HCT116 (cell line): ENCODE data around the gene GFOD1. TPM values are rescaled to one million over a fixed set of nuclear protein-coding genes. Genes with fewer than 3 reads are reported as not detected.

ENCODE experiments used
- ATAC-seq: fragments of 200-7000 bp; cut with Tn5 transposase; 2 replicates; pipeline ENCODE4 v1.9.1; 2020; ENCODE audit warnings: mild to moderate bottlenecking, moderate library complexity
- BruUV-seq: library from RNA; stranded (reverse); fragments of 400-500 nt; replicated peaks from 2 replicates; lab custom pipeline; 2021; lab: Mats Ljungman, UMichigan
- CTCF ChIA-PET: fragments of 300-600 bp; sonication (Branson Sonifier 250); formaldehyde crosslinking; loops from one replicate; lab custom pipeline; 2021; ENCODE audit warnings: antibody characterized with exemption; lab: Charles Lee
- POLR2A ChIA-PET: fragments of 300-600, 350-600 bp; sonication (Branson Sonifier 250); formaldehyde crosslinking; loops from one replicate; lab custom pipeline; 2021; ENCODE audit warnings: antibody characterized with exemption; lab: Charles Lee
- RAD21 ChIA-PET, 2 experiments: fragments of 300-600 bp; sonication (Branson Sonifier 250); formaldehyde crosslinking; loops; one replicate each; lab custom pipeline; 2023; ENCODE audit warnings: low total read pairs in 2 of 2; ENCODE audit not compliant: uncharacterized antibody in 2 of 2, unreplicated experiment in 2 of 2, low non-redundant PET in 1 of 2; lab: Charles Lee
- DNase-seq: peaks from one replicate; pipeline ENCODE4 v3.0.0-alpha.2; 2010; ENCODE audit warnings: low read depth, low spot score
- H2AFZ ChIP-seq: fragments of 200-600 bp; shearing (Covaris generic), sonication (generic); 2 replicates; pipeline ENCODE4 v1.6.1; 2017; ENCODE audit warnings: low read depth, mixed run types, mixed read lengths, antibody characterized with exemption, low read length; ENCODE audit not compliant: poor library complexity, severe bottlenecking
- H3K27ac ChIP-seq: 2 replicates; pipeline ENCODE4 v1.5.1; 2012; ENCODE audit warnings: low read depth, low read length
- H3K27me3 ChIP-seq: fragments of 200-600 bp; sonication (generic); 2 replicates; pipeline ENCODE4 v1.6.1; 2016; ENCODE audit warnings: mixed run types, low read length, mixed read lengths; ENCODE audit not compliant: insufficient read depth
- H3K36me3 ChIP-seq, 2 experiments: fragments of 200-500 bp in 1 of 2; fragments of 200-600 bp in 1 of 2; sonication (Bioruptor generic) in 1 of 2; sonication (generic) in 1 of 2; 2 replicates each; pipeline versions ENCODE4 v1.5.1 to v1.6.1; 2014 to 2016; ENCODE audit warnings: low read length in 2 of 2, inconsistent platforms in 1 of 2, mixed read lengths in 1 of 2, mixed run types in 1 of 2; ENCODE audit not compliant: insufficient read depth in 2 of 2, control insufficient read depth in 1 of 2
- H3K4me1 ChIP-seq, 2 experiments: fragments of 200-600 bp in 1 of 2; sonication (generic) in 1 of 2; 2 replicates each; pipeline versions ENCODE4 v1.5.1 to v1.6.1; 2012 to 2017; ENCODE audit warnings: low read length in 2 of 2, inconsistent platforms in 1 of 2, mild to moderate bottlenecking in 1 of 2, mixed read lengths in 1 of 2, mixed run types in 1 of 2, moderate library complexity in 1 of 2; ENCODE audit not compliant: insufficient read depth in 2 of 2, control insufficient read depth in 1 of 2
- H3K4me2 ChIP-seq: fragments of 200-600 bp; sonication (generic); 2 replicates; pipeline ENCODE4 v1.6.1; 2017; ENCODE audit warnings: mixed run types, low read length, mixed read lengths
- H3K4me3 ChIP-seq, 2 experiments: fragments of 200-600 bp in 1 of 2; sonication (generic) in 1 of 2; replicated peaks in 1 of 2; 2 replicates each; pipeline ENCODE4 v1.5.1; 2011 to 2016; ENCODE audit warnings: low read length in 2 of 2, control low read depth in 1 of 2, low read depth in 1 of 2, mild to moderate bottlenecking in 1 of 2, mixed read lengths in 1 of 2, mixed run types in 1 of 2
- H3K79me2 ChIP-seq: fragments of 200-600 bp; sonication (generic); 2 replicates; pipeline ENCODE4 v1.6.1; 2017; ENCODE audit warnings: mild to moderate bottlenecking, mixed run types, low read length, moderate library complexity, mixed read lengths; ENCODE audit not compliant: insufficient read depth
- H3K9ac ChIP-seq: fragments of 200-600 bp; sonication (generic); 2 replicates; pipeline ENCODE4 v1.6.1; 2016; ENCODE audit warnings: low read length, mixed read lengths
- H3K9me2 ChIP-seq: fragments of 200-600 bp; sonication (generic), shearing (Covaris generic); 2 replicates; pipeline ENCODE4 v1.6.1; 2017; ENCODE audit warnings: mixed run types, mild to moderate bottlenecking, moderate library complexity; ENCODE audit not compliant: insufficient read depth
- H3K9me3 ChIP-seq, 2 experiments: fragments of 200-500 bp in 1 of 2; fragments of 200-600 bp in 1 of 2; sonication (Bioruptor generic) in 1 of 2; sonication (generic) in 1 of 2; 2 replicates each; pipeline ENCODE4 v1.6.1; 2014 to 2017; ENCODE audit warnings: low read length in 2 of 2, mixed read lengths in 2 of 2, inconsistent platforms in 1 of 2, low read depth in 1 of 2, mild to moderate bottlenecking in 1 of 2, mixed run types in 1 of 2, moderate library complexity in 1 of 2; ENCODE audit not compliant: control insufficient read depth in 1 of 2, insufficient read depth in 1 of 2
- H4K20me1 ChIP-seq: fragments of 200-600 bp; sonication (generic), shearing (Covaris generic); 2 replicates; pipeline ENCODE4 v1.6.1; 2017; ENCODE audit warnings: mixed run types, mild to moderate bottlenecking, moderate library complexity; ENCODE audit not compliant: insufficient read depth
- CBX3 ChIP-seq: IDR thresholded peaks from 2 replicates; pipeline ENCODE4 v1.6.1; 2012; ENCODE audit warnings: low read depth
- CEBPB ChIP-seq: IDR thresholded peaks from 2 replicates; pipeline ENCODE4 v1.6.1; 2012; ENCODE audit warnings: low read depth
- EGR1 ChIP-seq: IDR thresholded peaks from 2 replicates; pipeline ENCODE4 v1.6.1; 2012; ENCODE audit warnings: low read depth
- ELF1 ChIP-seq: IDR thresholded peaks from 2 replicates; pipeline ENCODE4 v1.6.1; 2012; ENCODE audit warnings: low read depth, borderline replicate concordance
- EZH2 ChIP-seq: fragments of 200-600 bp; sonication (generic); IDR thresholded peaks from 2 replicates; pipeline ENCODE4 v1.6.1; 2017; ENCODE audit warnings: antibody characterized with exemption, mixed run types
- FOSL1 ChIP-seq: IDR thresholded peaks from 2 replicates; pipeline ENCODE4 v1.6.1; 2012; ENCODE audit warnings: low read depth
- POLR2A ChIP-seq: IDR thresholded peaks from 2 replicates; pipeline ENCODE4 v1.7.0; 2011; ENCODE audit warnings: borderline replicate concordance; ENCODE audit not compliant: insufficient read depth, insufficient read length; ENCODE audit errors: extremely low read depth
- POLR2AphosphoS5 ChIP-seq: IDR thresholded peaks from 2 replicates; pipeline ENCODE4 v1.6.1; 2011; ENCODE audit warnings: mild to moderate bottlenecking, low read depth, low read length, moderate library complexity
- SRF ChIP-seq: IDR thresholded peaks from 2 replicates; pipeline ENCODE4 v1.6.1; 2012; ENCODE audit warnings: low read depth
- TCF7L2 ChIP-seq: IDR thresholded peaks from 2 replicates; pipeline ENCODE4 v1.7.0; 2011; ENCODE audit warnings: borderline replicate concordance, inconsistent platforms; ENCODE audit not compliant: insufficient read depth, insufficient read length; ENCODE audit errors: extremely low read depth
- ZFX ChIP-seq: fragments of 450-650 bp; IDR thresholded peaks from 2 replicates; pipeline ENCODE4 v1.6.1; 2017
- ZNF274 ChIP-seq: fragments of 200-500 bp; sonication (Bioruptor generic); IDR thresholded peaks from 2 replicates; pipeline ENCODE4 v1.6.1; 2014; ENCODE audit warnings: mild to moderate bottlenecking, low read depth, low read length, inconsistent platforms
- intact Hi-C: fragments of 100-400 bp; cut with micrococcal nuclease; formaldehyde crosslinking; loops from 2 replicates; pipeline ENCODE4 v1.10.0; 2022
- total RNA-seq: library from RNA; stranded (reverse); gene quantifications from one replicate; pipeline ENCODE4 v1.2.1, GENCODE V29; 2021; ENCODE audit not compliant: unreplicated experiment
- TF ChIP-seq, protein P1 (sequence below): IDR thresholded peaks from 2 replicates; pipeline ENCODE4 v1.6.1; 2012; ENCODE audit warnings: low read depth
- TF ChIP-seq, protein P2 (sequence below): IDR thresholded peaks from 2 replicates; pipeline ENCODE4 v1.6.1; 2011; ENCODE audit warnings: mild to moderate bottlenecking, low read length, moderate library complexity; ENCODE audit not compliant: insufficient replicate concordance; ENCODE audit errors: extremely low read depth
- TF ChIP-seq, protein P3 (sequence below): IDR thresholded peaks from 2 replicates; pipeline ENCODE4 v1.6.1; 2012
- TF ChIP-seq, protein P4 (sequence below): IDR thresholded peaks from 2 replicates; pipeline ENCODE4 v1.6.1; 2012

Gene GFOD1
- total RNA-seq, 1 experiment from 2014 or later = 3.8 TPM

DNA sequence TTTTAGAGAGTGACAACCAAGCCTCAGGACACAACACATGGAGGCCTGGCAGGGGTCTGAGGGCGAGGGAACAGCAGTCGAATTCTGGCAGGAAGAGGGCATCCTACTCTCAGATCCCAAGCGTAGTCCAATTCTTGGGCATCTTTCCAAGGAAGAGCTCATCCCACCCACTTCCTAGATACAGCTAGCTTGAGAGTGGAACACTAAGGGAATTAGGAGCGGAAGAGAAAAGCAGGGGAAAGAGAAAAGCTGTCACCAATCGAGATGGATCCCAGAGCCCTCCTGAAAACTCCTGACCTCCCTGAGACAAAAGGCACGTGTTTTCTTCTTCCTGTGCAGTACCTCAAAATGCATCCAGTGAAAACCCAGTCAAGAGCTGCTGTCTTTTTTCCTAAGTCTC lies 67.1 kb downstream of the GFOD1 start:
- Histone ChIP-seq H3K4me3 (no peak overlapping the region), H3K9me3 (no peaks in the 10 kb centered on the region), H3K36me3 (no peaks in the 10 kb centered on the region), H3K4me1 (no peaks in the 10 kb centered on the region), H3K27me3 (no peaks in the 10 kb centered on the region), H4K20me1 (no peaks in the 10 kb centered on the region), H3K79me2 (no peaks in the 10 kb centered on the region), H3K27ac (no peak overlapping the region), H3K9ac (no peak overlapping the region), H3K9me2 (no peaks in the 10 kb centered on the region), H2AFZ (no peak overlapping the region), H3K4me2 (no peak overlapping the region)
- ChIA-PET RAD21 (no interaction called here), POLR2A (no interaction called here), CTCF (no interaction called here)
- BruUV-seq = no TSS peak
- no peak for DNase-seq
- TF ChIP-seq EGR1 (no peak), POLR2A (no peak), TCF7L2 (no peak), ZNF274 (no peak), ZFX (no peak), POLR2AphosphoS5 (no peak), FOSL1 (no peak), SRF (no peak), ELF1 (no peak), EZH2 (no peak), CBX3 (no peak), CEBPB (no peak)
- TF ChIP-seq, protein P1, sequence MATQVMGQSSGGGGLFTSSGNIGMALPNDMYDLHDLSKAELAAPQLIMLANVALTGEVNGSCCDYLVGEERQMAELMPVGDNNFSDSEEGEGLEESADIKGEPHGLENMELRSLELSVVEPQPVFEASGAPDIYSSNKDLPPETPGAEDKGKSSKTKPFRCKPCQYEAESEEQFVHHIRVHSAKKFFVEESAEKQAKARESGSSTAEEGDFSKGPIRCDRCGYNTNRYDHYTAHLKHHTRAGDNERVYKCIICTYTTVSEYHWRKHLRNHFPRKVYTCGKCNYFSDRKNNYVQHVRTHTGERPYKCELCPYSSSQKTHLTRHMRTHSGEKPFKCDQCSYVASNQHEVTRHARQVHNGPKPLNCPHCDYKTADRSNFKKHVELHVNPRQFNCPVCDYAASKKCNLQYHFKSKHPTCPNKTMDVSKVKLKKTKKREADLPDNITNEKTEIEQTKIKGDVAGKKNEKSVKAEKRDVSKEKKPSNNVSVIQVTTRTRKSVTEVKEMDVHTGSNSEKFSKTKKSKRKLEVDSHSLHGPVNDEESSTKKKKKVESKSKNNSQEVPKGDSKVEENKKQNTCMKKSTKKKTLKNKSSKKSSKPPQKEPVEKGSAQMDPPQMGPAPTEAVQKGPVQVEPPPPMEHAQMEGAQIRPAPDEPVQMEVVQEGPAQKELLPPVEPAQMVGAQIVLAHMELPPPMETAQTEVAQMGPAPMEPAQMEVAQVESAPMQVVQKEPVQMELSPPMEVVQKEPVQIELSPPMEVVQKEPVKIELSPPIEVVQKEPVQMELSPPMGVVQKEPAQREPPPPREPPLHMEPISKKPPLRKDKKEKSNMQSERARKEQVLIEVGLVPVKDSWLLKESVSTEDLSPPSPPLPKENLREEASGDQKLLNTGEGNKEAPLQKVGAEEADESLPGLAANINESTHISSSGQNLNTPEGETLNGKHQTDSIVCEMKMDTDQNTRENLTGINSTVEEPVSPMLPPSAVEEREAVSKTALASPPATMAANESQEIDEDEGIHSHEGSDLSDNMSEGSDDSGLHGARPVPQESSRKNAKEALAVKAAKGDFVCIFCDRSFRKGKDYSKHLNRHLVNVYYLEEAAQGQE = no peak
- TF ChIP-seq, protein P2, sequence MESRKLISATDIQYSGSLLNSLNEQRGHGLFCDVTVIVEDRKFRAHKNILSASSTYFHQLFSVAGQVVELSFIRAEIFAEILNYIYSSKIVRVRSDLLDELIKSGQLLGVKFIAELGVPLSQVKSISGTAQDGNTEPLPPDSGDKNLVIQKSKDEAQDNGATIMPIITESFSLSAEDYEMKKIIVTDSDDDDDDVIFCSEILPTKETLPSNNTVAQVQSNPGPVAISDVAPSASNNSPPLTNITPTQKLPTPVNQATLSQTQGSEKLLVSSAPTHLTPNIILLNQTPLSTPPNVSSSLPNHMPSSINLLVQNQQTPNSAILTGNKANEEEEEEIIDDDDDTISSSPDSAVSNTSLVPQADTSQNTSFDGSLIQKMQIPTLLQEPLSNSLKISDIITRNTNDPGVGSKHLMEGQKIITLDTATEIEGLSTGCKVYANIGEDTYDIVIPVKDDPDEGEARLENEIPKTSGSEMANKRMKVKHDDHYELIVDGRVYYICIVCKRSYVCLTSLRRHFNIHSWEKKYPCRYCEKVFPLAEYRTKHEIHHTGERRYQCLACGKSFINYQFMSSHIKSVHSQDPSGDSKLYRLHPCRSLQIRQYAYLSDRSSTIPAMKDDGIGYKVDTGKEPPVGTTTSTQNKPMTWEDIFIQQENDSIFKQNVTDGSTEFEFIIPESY = no peak
- TF ChIP-seq, protein P3, sequence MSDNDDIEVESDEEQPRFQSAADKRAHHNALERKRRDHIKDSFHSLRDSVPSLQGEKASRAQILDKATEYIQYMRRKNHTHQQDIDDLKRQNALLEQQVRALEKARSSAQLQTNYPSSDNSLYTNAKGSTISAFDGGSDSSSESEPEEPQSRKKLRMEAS = no peak
- TF ChIP-seq, protein P4, sequence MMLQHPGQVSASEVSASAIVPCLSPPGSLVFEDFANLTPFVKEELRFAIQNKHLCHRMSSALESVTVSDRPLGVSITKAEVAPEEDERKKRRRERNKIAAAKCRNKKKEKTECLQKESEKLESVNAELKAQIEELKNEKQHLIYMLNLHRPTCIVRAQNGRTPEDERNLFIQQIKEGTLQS = no peak
- intact Hi-C loops = no loop called here
- no peak for ATAC-seq
